ENCODE measurements around the gene B4GALNT3.

- no peak for TF ChIP-seq CTCF (IDR thresholded peaks at IDR 0.05 in 4 of 5, conservative IDR thresholded peaks at IDR 0.05 in 1 of 5)
- TF ChIP-seq POLR2A (IDR thresholded peaks at IDR 0.05) = no peak
These were observed 119.8 kb downstream of the B4GALNT3 start for GRCh38 chr12:579420-580110.

All from gastrocnemius medialis (tissue), 4 donors.